PFSK-1 (cell line): ENCODE results near the gene AXDND1.

Experiments used
- FOXP2 ChIP-seq: optimal IDR thresholded peaks from 2 replicates; pipeline ENCODE3; 2011; ENCODE audit warnings: borderline replicate concordance, control low read depth, inconsistent platforms; ENCODE audit not compliant: insufficient read depth; ENCODE audit errors: extremely low read length, extremely low read depth
- POLR2AphosphoS5 ChIP-seq: IDR thresholded peaks from 2 replicates; pipeline ENCODE4 v1.6.1; 2012; ENCODE audit warnings: low read depth, mild to moderate bottlenecking, control low read depth, low read length, moderate library complexity
- SIN3A ChIP-seq: IDR thresholded peaks from 2 replicates; pipeline ENCODE4 v1.6.1; 2012; ENCODE audit warnings: mild to moderate bottlenecking, low read length, moderate library complexity, borderline replicate concordance; ENCODE audit not compliant: insufficient read depth
- TAF1 ChIP-seq: IDR thresholded peaks from 2 replicates; pipeline ENCODE4 v1.6.1; 2012; ENCODE audit warnings: low read length, control low read depth, borderline replicate concordance; ENCODE audit not compliant: insufficient read depth
- TF ChIP-seq, protein P1 (sequence below), 2 experiments: IDR thresholded peaks; 2 replicates each; pipeline versions ENCODE4 v1.6.1 to v1.8.0; 2011 to 2012; ENCODE audit warnings: low read depth in 2 of 2, low read length in 2 of 2, control low read depth in 1 of 2, inconsistent platforms in 1 of 2, mild to moderate bottlenecking in 1 of 2, moderate library complexity in 1 of 2; ENCODE audit not compliant: insufficient read depth in 1 of 2

AXDND1 gene

DNA sequence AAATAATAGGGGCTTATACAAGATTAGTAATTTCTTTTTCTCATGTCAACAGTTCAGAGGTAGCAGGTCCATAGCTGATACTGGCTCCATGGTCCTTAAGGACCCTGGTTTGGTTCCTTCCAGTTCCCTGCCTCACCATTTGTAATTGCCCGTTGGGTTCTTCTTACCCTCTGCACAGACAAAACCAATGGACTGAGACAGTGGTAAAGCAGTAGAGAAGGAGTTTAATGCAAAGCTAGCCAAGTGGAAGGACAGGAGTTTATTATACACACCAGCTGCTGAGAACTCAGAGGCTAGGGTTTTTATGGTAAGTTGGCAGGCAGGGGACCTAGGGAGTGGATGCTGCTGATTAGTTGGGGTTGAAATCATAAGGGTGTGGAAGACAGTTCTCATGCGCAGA is 35.9 kb upstream of the AXDND1 start:
- TF ChIP-seq POLR2AphosphoS5 (no peak), SIN3A (no peak), TAF1 (no peak), FOXP2 (no peak)
- TF ChIP-seq, protein P1, sequence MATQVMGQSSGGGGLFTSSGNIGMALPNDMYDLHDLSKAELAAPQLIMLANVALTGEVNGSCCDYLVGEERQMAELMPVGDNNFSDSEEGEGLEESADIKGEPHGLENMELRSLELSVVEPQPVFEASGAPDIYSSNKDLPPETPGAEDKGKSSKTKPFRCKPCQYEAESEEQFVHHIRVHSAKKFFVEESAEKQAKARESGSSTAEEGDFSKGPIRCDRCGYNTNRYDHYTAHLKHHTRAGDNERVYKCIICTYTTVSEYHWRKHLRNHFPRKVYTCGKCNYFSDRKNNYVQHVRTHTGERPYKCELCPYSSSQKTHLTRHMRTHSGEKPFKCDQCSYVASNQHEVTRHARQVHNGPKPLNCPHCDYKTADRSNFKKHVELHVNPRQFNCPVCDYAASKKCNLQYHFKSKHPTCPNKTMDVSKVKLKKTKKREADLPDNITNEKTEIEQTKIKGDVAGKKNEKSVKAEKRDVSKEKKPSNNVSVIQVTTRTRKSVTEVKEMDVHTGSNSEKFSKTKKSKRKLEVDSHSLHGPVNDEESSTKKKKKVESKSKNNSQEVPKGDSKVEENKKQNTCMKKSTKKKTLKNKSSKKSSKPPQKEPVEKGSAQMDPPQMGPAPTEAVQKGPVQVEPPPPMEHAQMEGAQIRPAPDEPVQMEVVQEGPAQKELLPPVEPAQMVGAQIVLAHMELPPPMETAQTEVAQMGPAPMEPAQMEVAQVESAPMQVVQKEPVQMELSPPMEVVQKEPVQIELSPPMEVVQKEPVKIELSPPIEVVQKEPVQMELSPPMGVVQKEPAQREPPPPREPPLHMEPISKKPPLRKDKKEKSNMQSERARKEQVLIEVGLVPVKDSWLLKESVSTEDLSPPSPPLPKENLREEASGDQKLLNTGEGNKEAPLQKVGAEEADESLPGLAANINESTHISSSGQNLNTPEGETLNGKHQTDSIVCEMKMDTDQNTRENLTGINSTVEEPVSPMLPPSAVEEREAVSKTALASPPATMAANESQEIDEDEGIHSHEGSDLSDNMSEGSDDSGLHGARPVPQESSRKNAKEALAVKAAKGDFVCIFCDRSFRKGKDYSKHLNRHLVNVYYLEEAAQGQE (IDR thresholded peaks at IDR 0.05; ENCODE audit: insufficient read depth in 1 of 2, low read depth in 2 of 2, low read length in 2 of 2) = no peak

GRCh38 chr1:179334440-179334839 is 31.3 kb upstream of the AXDND1 start:
- TF ChIP-seq TAF1 (no peak), FOXP2 (no peak), SIN3A (no peak), POLR2AphosphoS5 (no peak)
- TF ChIP-seq, protein P1 (IDR thresholded peaks at IDR 0.05; ENCODE audit: insufficient read depth in 1 of 2, low read depth in 2 of 2, low read length in 2 of 2) = no peak

GRCh38 chr1:179337288-179337687 is 28.5 kb upstream of the AXDND1 start:
- no peak for TF ChIP-seq POLR2AphosphoS5
- no peak for TF ChIP-seq TAF1
- no peak for TF ChIP-seq FOXP2
- TF ChIP-seq, protein P1 (IDR thresholded peaks at IDR 0.05; ENCODE audit: insufficient read depth in 1 of 2, low read depth in 2 of 2, low read length in 2 of 2) = no peak
- no peak for TF ChIP-seq SIN3A

DNA sequence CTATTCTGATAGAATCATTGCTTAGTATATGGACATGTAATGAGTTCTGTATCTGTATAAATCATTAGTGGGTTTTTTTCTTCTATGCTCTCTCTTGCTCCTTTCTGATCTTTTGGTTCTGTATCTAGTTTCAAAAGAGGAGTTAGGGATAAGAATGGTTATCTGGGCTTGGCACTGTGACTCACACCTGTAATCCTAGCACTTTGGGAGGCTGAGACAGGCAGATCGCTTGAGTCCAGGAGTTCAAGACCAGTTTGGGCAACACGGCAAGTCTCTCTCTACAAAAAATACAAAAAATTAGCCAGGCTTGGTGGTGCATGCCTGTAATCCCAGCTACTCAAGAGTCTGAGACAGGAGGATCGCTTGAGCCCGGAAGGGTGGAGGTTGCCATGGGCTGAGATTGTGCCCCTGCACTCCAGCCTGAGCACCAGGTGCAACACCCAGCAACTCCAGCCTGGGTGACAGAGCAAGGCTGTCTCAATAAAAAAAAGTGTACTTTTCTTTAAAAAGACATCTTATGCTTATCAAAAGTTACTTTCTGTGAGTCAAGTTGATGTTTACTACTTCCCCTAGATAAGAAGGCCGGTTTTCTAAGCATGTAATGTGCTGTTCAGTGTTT is 27.7 kb upstream of the AXDND1 start:
- TF ChIP-seq, protein P1 (IDR thresholded peaks at IDR 0.05; ENCODE audit: insufficient read depth in 1 of 2, low read depth in 2 of 2, low read length in 2 of 2) = no peak
- TF ChIP-seq POLR2AphosphoS5 (no peak), TAF1 (no peak), FOXP2 (no peak), SIN3A (no peak)

- TF ChIP-seq TAF1 (no peak), FOXP2 (no peak), POLR2AphosphoS5 (no peak), SIN3A (no peak)
- TF ChIP-seq, protein P1 (IDR thresholded peaks at IDR 0.05; ENCODE audit: insufficient read depth in 1 of 2, low read depth in 2 of 2, low read length in 2 of 2) = no peak
Observed at GRCh38 chr1:179340918-179341317, 24.9 kb upstream of the AXDND1 start.
